SK-N-SH (cell line): ENCODE measurements around the gene PCNX1. TPM values are rescaled to one million over a fixed set of nuclear protein-coding genes. Genes with fewer than 3 reads are reported as not detected.
A peak's percentile ranks its signal among the peaks of the same experiment; 100 is the strongest.

Source experiments
- CTCF ChIA-PET: fragments of 300-600, 350-600 bp; formaldehyde crosslinking; extraction: SDS; loops from one replicate; lab custom pipeline; 2021; lab: Yijun Ruan, JAX
- POLR2A ChIA-PET: fragments of 350-600 bp; sonication (Branson Sonifier 250); formaldehyde crosslinking; extraction: SDS; loops from one replicate; lab custom pipeline; 2020; ENCODE audit warnings: antibody characterized with exemption, inconsistent platforms; lab: Yijun Ruan, JAX
- DNase-seq: peaks from one replicate; pipeline ENCODE4 v3.0.0; 2012
- H2AFZ ChIP-seq: fragments of 200-600 bp; sonication (generic); 2 replicates; pipeline ENCODE4 v1.8.1; 2016; ENCODE audit warnings: antibody characterized with exemption, mild to moderate bottlenecking, low read depth
- H3F3A ChIP-seq: fragments of 200-600 bp; sonication (generic); replicated peaks from 2 replicates; pipeline ENCODE3; 2016; ENCODE audit warnings: antibody characterized with exemption, mild to moderate bottlenecking; ENCODE audit not compliant: insufficient read depth
- H3K27ac ChIP-seq, 2 experiments: fragments of 200-500 bp in 1 of 2; fragments of 200-600 bp in 1 of 2; sonication (Bioruptor generic) in 1 of 2; sonication (generic), shearing (Covaris generic) in 1 of 2; 2 replicates each; pipeline versions ENCODE4 v1.5.1 to v1.6.1; 2014 to 2016; ENCODE audit warnings: low read depth in 2 of 2, inconsistent platforms in 1 of 2, low read length in 1 of 2, mild to moderate bottlenecking in 1 of 2, mixed read lengths in 1 of 2
- H3K27me3 ChIP-seq: fragments of 200-600 bp; sonication (generic), shearing (Covaris generic); 2 replicates; pipeline ENCODE4 v1.6.1; 2016; ENCODE audit warnings: mixed run types; ENCODE audit not compliant: insufficient read depth
- H3K36me3 ChIP-seq, 2 experiments: fragments of 200-500 bp in 1 of 2; fragments of 200-600 bp in 1 of 2; sonication (Bioruptor generic) in 1 of 2; sonication (generic) in 1 of 2; replicated peaks in 1 of 2; 2 replicates each; pipeline versions ENCODE3 to v1.5.1; 2014 to 2016; ENCODE audit warnings: low read length in 1 of 2, mild to moderate bottlenecking in 1 of 2; ENCODE audit not compliant: insufficient read depth in 2 of 2, control insufficient read depth in 1 of 2
- H3K4me1 ChIP-seq, 2 experiments: fragments of 200-500 bp in 1 of 2; fragments of 200-600 bp in 1 of 2; sonication (Bioruptor generic) in 1 of 2; sonication (generic), shearing (Covaris generic) in 1 of 2; 2 replicates each; pipeline versions ENCODE4 v1.5.1 to v1.6.1; 2014 to 2016; ENCODE audit warnings: low read depth in 1 of 2, low read length in 1 of 2, mixed run types in 1 of 2; ENCODE audit not compliant: insufficient read depth in 2 of 2, control insufficient read depth in 1 of 2
- H3K4me2 ChIP-seq: fragments of 200-600 bp; sonication (generic), shearing (Covaris generic); 2 replicates; pipeline ENCODE4 v1.6.1; 2017; ENCODE audit warnings: mixed run types
- H3K4me3 ChIP-seq, 2 experiments: fragments of 200-500 bp in 1 of 2; fragments of 200-600 bp in 1 of 2; sonication (Bioruptor generic) in 1 of 2; sonication (generic), shearing (Covaris generic) in 1 of 2; 2 replicates each; pipeline versions ENCODE4 v1.5.1 to v1.8.1; 2014 to 2016; ENCODE audit warnings: low read depth in 2 of 2, inconsistent platforms in 1 of 2, low read length in 1 of 2, mild to moderate bottlenecking in 1 of 2, mixed read lengths in 1 of 2, moderate library complexity in 1 of 2
- H3K79me2 ChIP-seq: fragments of 200-600 bp; sonication (generic); 2 replicates; pipeline ENCODE4 v1.8.1; 2017; ENCODE audit warnings: mild to moderate bottlenecking; ENCODE audit not compliant: insufficient read depth
- H3K9ac ChIP-seq: fragments of 200-600 bp; sonication (generic); 2 replicates; pipeline ENCODE4 v1.6.1; 2017; ENCODE audit warnings: mixed run types
- H3K9me2 ChIP-seq: fragments of 200-600 bp; sonication (generic); 2 replicates; pipeline ENCODE4 v1.6.1; 2017; ENCODE audit warnings: mixed run types
- H3K9me3 ChIP-seq: fragments of 200-600 bp; sonication (generic); 2 replicates; pipeline ENCODE4 v1.6.1; 2017; ENCODE audit warnings: mixed run types, mild to moderate bottlenecking, moderate library complexity
- H4K20me1 ChIP-seq: fragments of 200-600 bp; sonication (generic); 2 replicates; pipeline ENCODE4 v1.6.1; 2017; ENCODE audit warnings: mild to moderate bottlenecking, mixed run types; ENCODE audit not compliant: insufficient read depth
- ELF1 ChIP-seq: IDR thresholded peaks from 2 replicates; pipeline ENCODE4 v1.4.0; 2012
- FOSL2 ChIP-seq: IDR thresholded peaks from 2 replicates; pipeline ENCODE4 v1.4.0; 2012; ENCODE audit warnings: low read depth, mild to moderate bottlenecking, moderate library complexity, borderline replicate concordance
- FOXM1 ChIP-seq: IDR thresholded peaks from 2 replicates; pipeline ENCODE4 v1.4.0; 2012; ENCODE audit warnings: low read depth, mild to moderate bottlenecking
- NRF1 ChIP-seq: IDR thresholded peaks from 2 replicates; pipeline ENCODE4 v1.6.1; 2012; ENCODE audit warnings: low read depth, mild to moderate bottlenecking, low read length
- POLR2AphosphoS5 ChIP-seq: IDR thresholded peaks from 2 replicates; pipeline ENCODE4 v1.6.1; 2012; ENCODE audit warnings: low read depth, low read length
- SIN3A ChIP-seq: IDR thresholded peaks from 2 replicates; pipeline ENCODE4 v1.6.1; 2012; ENCODE audit warnings: low read depth, mild to moderate bottlenecking, low read length, moderate library complexity, borderline replicate concordance
- SMC3 ChIP-seq: IDR thresholded peaks from 2 replicates; pipeline ENCODE4 v1.6.1; 2012; ENCODE audit warnings: low read depth, low read length, improper control_type of control experiment
- YY1 ChIP-seq: IDR thresholded peaks from 2 replicates; pipeline ENCODE4 v1.4.0; 2012; ENCODE audit warnings: low read depth, mild to moderate bottlenecking
- WGBS: methylation state at CpG from one replicate; pipeline ENCODE4 v1.1.6; 2017; ENCODE audit warnings: low lambda C conversion rate; 5-methylcytosine and 5-hydroxymethylcytosine counted together
- polyA plus RNA-seq, 3 experiments: library from polyadenylated mRNA; depleted of rRNA; stranded (reverse); fragments of >200 nt; gene quantifications; 2 replicates each; pipeline ENCODE4 v1.2.3, GENCODE V29; 2012
- TF ChIP-seq, protein P1 (sequence below): fragments of 200-600 bp; sonication (generic); IDR thresholded peaks from 2 replicates; pipeline ENCODE4 v1.6.1; 2017; ENCODE audit warnings: antibody characterized with exemption, mild to moderate bottlenecking, moderate library complexity
- TF ChIP-seq, protein P2 (sequence below): IDR thresholded peaks from 2 replicates; pipeline ENCODE4; 2012
- TF ChIP-seq, protein P3 (sequence below): fragments of 150-350 bp; IDR thresholded peaks from 2 replicates; pipeline ENCODE4 v1.6.1; 2016; ENCODE audit warnings: mild to moderate bottlenecking, low read depth, low read length

Gene PCNX1
- polyA plus RNA-seq, 1 of the 3 experiments (the other 2 are of a cell fraction): 9.4 TPM

DNA sequence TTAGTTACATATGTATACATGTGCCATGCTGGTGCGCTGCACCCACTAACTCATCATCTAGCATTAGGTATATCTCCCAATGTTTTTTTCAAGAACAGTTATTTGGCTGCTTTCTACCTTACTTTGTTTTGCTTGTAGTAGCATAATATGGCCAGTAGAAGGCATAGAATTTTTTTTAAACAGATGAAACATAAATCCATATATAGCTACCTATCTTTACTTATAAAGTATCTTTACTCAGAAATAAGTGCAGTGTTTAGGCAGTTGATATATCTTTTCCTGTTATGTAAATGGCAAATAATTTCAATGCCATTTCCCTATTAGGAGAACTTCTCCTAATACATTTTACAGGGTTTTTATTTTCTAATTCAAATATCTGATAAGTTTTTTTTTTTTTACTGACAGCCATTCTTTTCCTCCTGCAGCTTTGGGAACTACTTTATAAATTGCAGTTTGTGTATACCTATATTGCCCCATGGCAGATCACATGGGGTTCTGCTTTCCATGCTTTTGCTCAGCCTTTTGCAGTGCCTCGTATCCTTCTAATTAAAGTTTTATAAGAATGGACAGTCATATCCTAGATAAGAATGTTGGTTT lies 143.1 kb downstream of the PCNX1 start:
- Histone ChIP-seq H3K36me3 (peaks cover 40 to 66% of the 10 kb centered on the region in 2 experiments), H3K9me2 (no peaks in the 10 kb centered on the region), H3K4me2 (no peak overlapping the region), H3K9me3 (no peaks in the 10 kb centered on the region), H3K27me3 (no peaks in the 10 kb centered on the region), H3K4me1 (peaks cover 5 to 6% of the 10 kb centered on the region in 2 experiments; a peak in 2 of 4 replicates), H3F3A (peaks cover 11% of the 10 kb centered on the region), H3K4me3 (no peak overlapping the region), H4K20me1 (no peaks in the 10 kb centered on the region), H3K27ac (peak overlapping the region in 1 of 2 experiments; percentile 75; a peak in 2 of 4 replicates), H2AFZ (no peak overlapping the region), H3K9ac (no peak overlapping the region), H3K79me2 (peaks cover 4% of the 10 kb centered on the region; the same call in 1 of the 2 replicates)
- DNase-seq: peak; percentile 4
- WGBS: 58% methylated on average over 2 of the region's 2 CpGs
- ChIA-PET POLR2A (no interaction called here), CTCF (interaction anchor here (0.7 to 1.4 kb wide), 12 partner anchors 9 to 805 kb away, joined by 3 to 5 read pairs (median 3); no protein-coding TSS in a partner anchor)
- TF ChIP-seq NRF1: no peak
- TF ChIP-seq, protein P1, sequence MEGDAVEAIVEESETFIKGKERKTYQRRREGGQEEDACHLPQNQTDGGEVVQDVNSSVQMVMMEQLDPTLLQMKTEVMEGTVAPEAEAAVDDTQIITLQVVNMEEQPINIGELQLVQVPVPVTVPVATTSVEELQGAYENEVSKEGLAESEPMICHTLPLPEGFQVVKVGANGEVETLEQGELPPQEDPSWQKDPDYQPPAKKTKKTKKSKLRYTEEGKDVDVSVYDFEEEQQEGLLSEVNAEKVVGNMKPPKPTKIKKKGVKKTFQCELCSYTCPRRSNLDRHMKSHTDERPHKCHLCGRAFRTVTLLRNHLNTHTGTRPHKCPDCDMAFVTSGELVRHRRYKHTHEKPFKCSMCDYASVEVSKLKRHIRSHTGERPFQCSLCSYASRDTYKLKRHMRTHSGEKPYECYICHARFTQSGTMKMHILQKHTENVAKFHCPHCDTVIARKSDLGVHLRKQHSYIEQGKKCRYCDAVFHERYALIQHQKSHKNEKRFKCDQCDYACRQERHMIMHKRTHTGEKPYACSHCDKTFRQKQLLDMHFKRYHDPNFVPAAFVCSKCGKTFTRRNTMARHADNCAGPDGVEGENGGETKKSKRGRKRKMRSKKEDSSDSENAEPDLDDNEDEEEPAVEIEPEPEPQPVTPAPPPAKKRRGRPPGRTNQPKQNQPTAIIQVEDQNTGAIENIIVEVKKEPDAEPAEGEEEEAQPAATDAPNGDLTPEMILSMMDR: peak; percentile 63

DNA sequence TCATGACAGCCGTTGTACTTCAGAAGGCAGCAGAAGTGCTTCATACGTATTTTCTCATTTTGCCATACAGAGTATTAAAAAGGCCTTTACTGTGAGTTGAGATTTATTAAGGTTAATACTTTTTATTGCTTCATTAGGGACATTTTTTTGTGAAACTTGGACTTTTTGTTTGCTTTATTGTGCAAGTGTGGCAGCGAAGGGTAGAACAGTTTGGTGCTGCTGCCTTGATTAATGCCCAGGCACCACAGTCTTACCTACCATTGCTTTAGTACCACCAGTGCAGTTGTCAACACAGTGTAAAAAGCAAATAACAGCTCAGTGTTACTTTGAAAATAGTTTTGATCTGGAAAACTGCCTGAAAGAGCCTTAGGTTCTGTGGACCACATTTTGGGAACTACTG lies 147.4 kb downstream of the PCNX1 start:
- TF ChIP-seq SMC3 (no peak), POLR2AphosphoS5 (no peak)
- H3K27me3 ChIP-seq: no peaks in the 10 kb centered on the region
- H3K9me2 ChIP-seq: no peaks in the 10 kb centered on the region
- ChIA-PET POLR2A (no interaction called here), CTCF (no interaction called here)
- H3K79me2 ChIP-seq: peaks cover 4% of the 10 kb centered on the region; the same call in 1 of the 2 replicates
- H3K4me1 ChIP-seq: peaks cover 0 to 2% of the 10 kb centered on the region in 2 experiments; a peak in 1 of 4 replicates
- H3K4me2 ChIP-seq: no peak overlapping the region
- no peak overlapping the region for H3K27ac ChIP-seq
- DNase-seq: no peak
- peaks cover 52 to 79% of the 10 kb centered on the region in 2 experiments for H3K36me3 ChIP-seq
- H2AFZ ChIP-seq: no peak overlapping the region
- no peak overlapping the region for H3K4me3 ChIP-seq
- no peaks in the 10 kb centered on the region for H4K20me1 ChIP-seq
- H3K9ac ChIP-seq: no peak overlapping the region
- peaks cover 2% of the 10 kb centered on the region for H3F3A ChIP-seq
- WGBS: 99% methylated on average over 3 of the region's 3 CpGs
- H3K9me3 ChIP-seq: no peaks in the 10 kb centered on the region

DNA sequence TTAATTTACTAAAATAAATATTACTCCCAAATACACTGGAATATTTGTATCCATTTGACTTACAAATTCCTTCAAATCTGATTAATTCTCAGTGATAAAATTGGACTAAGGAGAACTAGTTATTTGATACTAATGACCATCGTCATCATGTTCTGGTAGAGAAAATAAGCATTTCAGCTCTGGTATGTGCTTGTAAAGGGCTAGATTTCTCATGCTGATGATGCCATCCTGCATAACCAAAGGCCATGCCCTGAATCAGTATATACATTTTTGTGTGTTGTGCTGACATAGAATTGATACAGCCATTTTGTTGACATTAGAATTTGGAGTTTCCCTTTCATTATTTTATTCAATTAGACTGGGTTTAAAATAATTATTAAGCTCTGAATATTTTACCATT lies 148.9 kb downstream of the PCNX1 start:
- TF ChIP-seq FOXM1 (no peak), ELF1 (no peak), FOSL2 (no peak), SIN3A (no peak), YY1 (no peak)
- TF ChIP-seq, protein P2, sequence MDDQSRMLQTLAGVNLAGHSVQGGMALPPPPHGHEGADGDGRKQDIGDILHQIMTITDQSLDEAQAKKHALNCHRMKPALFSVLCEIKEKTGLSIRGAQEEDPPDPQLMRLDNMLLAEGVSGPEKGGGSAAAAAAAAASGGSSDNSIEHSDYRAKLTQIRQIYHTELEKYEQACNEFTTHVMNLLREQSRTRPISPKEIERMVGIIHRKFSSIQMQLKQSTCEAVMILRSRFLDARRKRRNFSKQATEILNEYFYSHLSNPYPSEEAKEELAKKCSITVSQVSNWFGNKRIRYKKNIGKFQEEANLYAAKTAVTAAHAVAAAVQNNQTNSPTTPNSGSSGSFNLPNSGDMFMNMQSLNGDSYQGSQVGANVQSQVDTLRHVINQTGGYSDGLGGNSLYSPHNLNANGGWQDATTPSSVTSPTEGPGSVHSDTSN: no peak
- TF ChIP-seq, protein P3, sequence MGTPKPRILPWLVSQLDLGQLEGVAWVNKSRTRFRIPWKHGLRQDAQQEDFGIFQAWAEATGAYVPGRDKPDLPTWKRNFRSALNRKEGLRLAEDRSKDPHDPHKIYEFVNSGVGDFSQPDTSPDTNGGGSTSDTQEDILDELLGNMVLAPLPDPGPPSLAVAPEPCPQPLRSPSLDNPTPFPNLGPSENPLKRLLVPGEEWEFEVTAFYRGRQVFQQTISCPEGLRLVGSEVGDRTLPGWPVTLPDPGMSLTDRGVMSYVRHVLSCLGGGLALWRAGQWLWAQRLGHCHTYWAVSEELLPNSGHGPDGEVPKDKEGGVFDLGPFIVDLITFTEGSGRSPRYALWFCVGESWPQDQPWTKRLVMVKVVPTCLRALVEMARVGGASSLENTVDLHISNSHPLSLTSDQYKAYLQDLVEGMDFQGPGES: no peak
- TF ChIP-seq, all 33 proteins: peak for 0
- DNase-seq: no peak
- Histone ChIP-seq H3K27me3 (no peaks in the 10 kb centered on the region), H3K27ac (no peak overlapping the region), H3K4me1 (no peaks in the 10 kb centered on the region), H3K79me2 (peaks cover 4% of the 10 kb centered on the region; the same call in 1 of the 2 replicates), H3K9me2 (no peaks in the 10 kb centered on the region), H3K9ac (no peak overlapping the region), H4K20me1 (no peaks in the 10 kb centered on the region), H3K4me3 (no peak overlapping the region), H3K9me3 (no peaks in the 10 kb centered on the region), H2AFZ (no peak overlapping the region), H3K4me2 (no peak overlapping the region), H3F3A (no peaks in the 10 kb centered on the region), H3K36me3 (peaks cover 66 to 89% of the 10 kb centered on the region in 2 experiments)
- WGBS: 93% methylated on average over 1 of the region's 1 CpG
- ChIA-PET POLR2A (no interaction called here), CTCF (interaction anchor here (0.9 to 2.0 kb wide), 2 partner anchors 16 to 22 kb away, joined by 3 to 5 read pairs; no protein-coding TSS in a partner anchor)
